ENCODE data around the gene TIMM23.

The TIMM23 gene

GRCh38 chr10:46030091-46030937 lies 58.0 kb downstream of the TIMM23 start, which contains the start of gene NCOA4:
TSS of gene NCOA4 (minus strand) at chr10:46030623. CDS start at chr10:46016680, 13,943 bp downstream.
- peak within 1 kb of the TSS; percentile 93 for H3K27ac ChIP-seq
- peak; percentile 77 for TF ChIP-seq CTCF (conservative IDR thresholded peaks at IDR 0.05)

- H3K27ac ChIP-seq = no peak overlapping the region
- no peak for TF ChIP-seq CTCF (conservative IDR thresholded peaks at IDR 0.05)
These were observed 59.6 kb downstream of the TIMM23 start for GRCh38 chr10:46031648-46032532.

GRCh38 chr10:46033602-46034011 lies 61.3 kb downstream of the TIMM23 start:
- H3K27ac ChIP-seq = no peak overlapping the region
- TF ChIP-seq CTCF (conservative IDR thresholded peaks at IDR 0.05) = no peak

- TF ChIP-seq CTCF (conservative IDR thresholded peaks at IDR 0.05) = peak; percentile 29; the same call in 1 of the 2 replicates
- H3K27ac ChIP-seq = peak overlapping the region; percentile 2; the same call in 1 of the 2 replicates
These were observed 63.9 kb downstream of the TIMM23 start for GRCh38 chr10:46035923-46036849.

GRCh38 chr10:46037107-46037825 lies 65.0 kb downstream of the TIMM23 start:
- TF ChIP-seq CTCF (conservative IDR thresholded peaks at IDR 0.05) = no peak
- no peak overlapping the region for H3K27ac ChIP-seq

- TF ChIP-seq CTCF (conservative IDR thresholded peaks at IDR 0.05) = no peak
- no peak overlapping the region for H3K27ac ChIP-seq
These were observed 67.7 kb downstream of the TIMM23 start for GRCh38 chr10:46040004-46040403.
